HuH-7 (cell line): ENCODE measurements around the gene GOSR2.
"Not testable (repeated sequence)": the region's sequence is repeated elsewhere in the genome, so short reads cannot be mapped to it uniquely, and the experiment has no call there.

Experiments
- DNase-seq: peaks from one replicate; pipeline ENCODE4 v3.0.0; 2011; ENCODE audit warnings: low spot score

GOSR2 gene

GRCh38 chr17:46930051-46930450 is 7.1 kb downstream of the GOSR2 start:
- DNase-seq: no peak

DNA sequence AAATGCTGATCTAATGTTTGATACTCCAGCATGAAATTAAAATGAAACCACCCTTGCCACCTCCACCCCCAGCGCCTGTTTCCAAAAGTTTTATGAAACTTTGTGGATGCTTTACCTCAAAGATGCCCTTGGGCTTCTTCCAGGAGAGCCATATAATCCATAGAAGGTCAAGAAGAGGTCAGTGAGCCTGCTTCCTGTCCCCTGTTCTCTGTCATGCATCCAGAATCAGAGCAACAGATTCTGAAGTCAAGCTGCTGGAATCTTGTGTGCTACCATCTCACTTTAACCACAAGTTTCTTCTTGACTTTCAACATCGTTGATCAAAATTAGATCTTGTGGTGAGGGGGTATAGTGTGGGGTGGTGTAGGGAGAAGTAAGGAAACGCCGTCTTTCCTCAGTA is 8.6 kb downstream of the GOSR2 start:
- no peak for DNase-seq

- DNase-seq: no peak
Observed at GRCh38 chr17:46935658-46936266, 12.8 kb downstream of the GOSR2 start.

- DNase-seq: peak; percentile 90
Observed at GRCh38 chr17:46940692-46941404, 17.9 kb downstream of the GOSR2 start.

GRCh38 chr17:46942441-46943217 is 19.7 kb downstream of the GOSR2 start:
- peak; percentile 63 for DNase-seq

- DNase-seq: no peak
Observed at GRCh38 chr17:46943218-46943500, 20.2 kb downstream of the GOSR2 start.

DNA sequence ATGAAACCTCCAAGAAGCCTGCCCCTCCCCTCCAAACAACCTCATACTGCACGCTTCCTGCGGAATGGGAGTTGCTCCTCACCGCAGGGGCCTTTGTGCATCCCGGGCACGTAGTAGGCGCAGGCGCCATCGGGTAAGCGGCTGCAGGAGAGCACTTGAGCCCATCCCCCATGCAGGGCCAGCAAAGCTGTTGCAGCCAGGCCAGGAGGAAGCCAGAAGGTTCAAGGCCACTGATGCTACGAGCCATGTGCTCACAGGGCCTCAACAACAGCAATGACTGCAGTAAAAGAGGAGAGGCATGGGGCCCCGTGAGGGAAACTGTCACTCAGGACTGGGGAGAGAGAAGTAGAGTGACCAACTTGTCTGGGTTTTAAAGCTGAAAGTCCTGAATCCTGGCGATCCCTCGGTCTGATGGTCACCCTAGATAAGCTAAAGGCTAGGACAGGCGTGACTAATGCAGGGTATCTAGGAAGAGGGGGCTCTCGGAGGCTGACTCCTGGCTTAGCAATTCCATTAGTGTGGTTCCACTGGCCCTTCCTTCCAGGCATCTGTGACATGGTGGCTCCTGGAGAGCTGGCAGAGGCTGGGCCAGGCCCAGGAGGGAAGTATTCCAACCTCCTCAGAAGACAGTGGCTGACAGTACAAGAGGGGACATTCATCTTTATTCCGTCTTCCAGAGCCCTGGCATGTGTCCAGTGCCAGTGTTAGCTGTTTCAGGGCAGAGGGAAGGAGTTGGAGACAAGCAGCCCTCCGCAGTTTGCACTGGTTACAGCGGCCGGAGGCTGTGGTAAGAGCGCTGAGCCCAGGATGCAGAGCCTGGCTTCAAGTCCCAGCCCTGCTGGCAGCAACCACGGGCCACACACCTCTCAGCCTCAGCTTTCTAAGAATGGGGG is 20.8 kb downstream of the GOSR2 start:
- peak; percentile 47 for DNase-seq

- no peak for DNase-seq
Observed at GRCh38 chr17:46944931-46945330, 22.0 kb downstream of the GOSR2 start.

- DNase-seq: no peak
Observed at GRCh38 chr17:46947216-46947615, 24.3 kb downstream of the GOSR2 start.

- no peak for DNase-seq
Observed at GRCh38 chr17:46948544-46948943, 25.6 kb downstream of the GOSR2 start.

DNA sequence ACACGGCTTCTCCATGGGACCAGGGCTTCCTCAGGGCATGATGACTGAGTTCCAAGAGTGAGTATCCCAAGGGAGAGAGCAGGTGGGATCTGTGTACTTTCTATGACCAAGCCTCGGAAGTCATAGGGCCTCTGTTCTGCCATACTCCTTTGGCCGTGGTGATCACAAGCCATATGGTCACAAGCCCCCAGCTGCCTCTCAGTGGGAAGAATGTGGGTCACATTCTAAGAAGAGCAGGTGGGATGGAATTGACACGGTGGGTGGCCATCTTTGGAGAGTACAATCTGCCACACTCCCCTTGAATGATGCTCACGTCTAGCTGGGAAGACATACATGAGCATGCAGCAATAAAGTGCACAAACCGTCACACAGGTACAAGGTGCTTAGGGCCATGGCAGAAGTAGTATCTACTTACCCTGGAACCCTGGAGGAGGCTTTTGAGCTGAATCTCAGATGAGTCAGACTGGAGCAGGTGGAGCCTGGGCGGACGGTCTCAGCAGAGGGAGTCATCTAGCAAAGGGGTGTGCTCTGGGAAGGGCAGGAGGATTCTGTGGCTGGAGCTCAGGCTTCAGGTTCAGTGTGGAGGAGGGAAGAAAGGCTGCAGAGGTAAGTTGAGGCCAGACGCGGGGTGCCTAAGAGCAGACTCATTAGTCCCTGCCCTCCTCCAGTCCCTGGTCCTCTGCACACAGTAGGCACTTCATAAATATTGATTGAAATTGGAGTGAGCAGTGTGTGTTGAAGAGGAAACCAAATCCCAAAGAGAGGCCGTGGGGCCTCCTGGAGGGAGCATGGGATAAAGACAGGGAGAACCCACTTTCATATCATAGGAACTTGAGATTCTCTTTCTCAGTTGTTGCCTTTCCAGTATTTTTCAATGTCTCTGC is 26.6 kb downstream of the GOSR2 start:
- no peak for DNase-seq

GRCh38 chr17:46950342-46950996 is 27.5 kb downstream of the GOSR2 start:
- no peak for DNase-seq

DNA sequence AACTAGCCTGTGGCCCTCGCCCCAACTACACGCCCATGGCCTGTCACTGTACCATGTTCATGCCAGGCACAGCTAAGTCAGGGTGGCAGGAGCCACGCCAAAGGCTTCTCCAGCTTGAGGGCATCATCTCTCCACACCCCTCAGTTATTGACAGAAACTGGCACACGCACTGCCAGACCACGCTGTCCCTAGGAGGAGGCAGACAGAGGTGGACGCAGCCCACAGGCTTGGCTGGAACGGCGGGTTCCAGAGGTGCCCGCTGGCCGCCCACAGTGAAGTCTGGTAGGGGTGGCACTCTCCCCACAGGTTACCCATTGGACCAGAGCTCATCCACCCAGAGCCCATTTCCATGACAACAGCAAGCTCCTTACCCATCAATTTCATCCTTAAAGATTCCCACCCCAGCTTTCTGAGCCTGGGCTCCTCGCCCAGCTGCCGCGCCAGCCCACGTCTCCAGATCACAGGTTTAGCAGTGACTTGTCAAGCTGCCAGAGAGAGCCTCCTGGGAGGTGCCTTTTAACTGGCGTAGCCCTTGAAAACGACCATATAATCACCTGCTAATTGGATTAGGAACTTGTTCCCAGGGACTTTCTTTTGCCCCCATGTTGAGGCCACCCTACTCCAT is 28.1 kb downstream of the GOSR2 start:
- no peak for DNase-seq

DNA sequence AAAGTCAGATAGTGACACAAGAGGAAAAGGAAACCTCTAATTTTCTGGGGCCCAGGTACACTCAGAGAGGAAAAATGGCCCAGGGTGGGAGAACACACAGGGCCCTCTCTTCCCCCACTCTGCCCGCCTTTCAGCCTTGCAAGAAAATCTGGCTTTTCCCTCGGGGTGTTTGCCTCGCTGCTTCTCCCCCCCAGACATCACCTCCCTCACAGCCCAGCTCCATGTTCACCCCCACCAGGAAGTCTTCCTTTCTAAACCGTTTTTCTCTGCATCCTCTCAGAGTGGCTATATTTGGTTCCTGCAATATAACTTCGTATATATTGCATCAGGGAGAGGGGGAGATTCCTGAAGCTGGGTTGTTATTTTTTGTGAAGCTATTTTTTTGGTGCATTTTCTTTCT is 28.7 kb downstream of the GOSR2 start:
- no peak for DNase-seq

GRCh38 chr17:46952115-46952514 is 29.2 kb downstream of the GOSR2 start:
- no peak for DNase-seq

DNA sequence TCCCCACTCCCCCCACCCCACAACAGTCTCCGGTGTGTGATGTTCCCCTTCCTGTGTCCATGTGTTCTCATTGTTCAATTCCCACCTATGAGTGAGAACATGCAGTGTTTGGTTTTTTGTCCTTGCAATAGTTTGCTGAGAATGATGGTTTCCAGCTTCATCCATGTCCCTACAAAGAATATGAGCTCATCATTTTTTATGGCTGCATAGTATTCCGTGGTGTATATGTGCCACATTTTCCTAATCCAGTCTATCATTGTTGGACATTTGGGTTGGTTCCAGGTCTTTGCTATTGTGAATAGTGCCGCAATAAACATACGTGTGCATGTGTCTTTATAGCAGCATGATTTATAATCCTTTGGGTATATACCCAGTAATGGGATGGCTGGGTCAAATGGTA is 30.2 kb downstream of the GOSR2 start:
- not testable (repeated sequence) for DNase-seq

DNA sequence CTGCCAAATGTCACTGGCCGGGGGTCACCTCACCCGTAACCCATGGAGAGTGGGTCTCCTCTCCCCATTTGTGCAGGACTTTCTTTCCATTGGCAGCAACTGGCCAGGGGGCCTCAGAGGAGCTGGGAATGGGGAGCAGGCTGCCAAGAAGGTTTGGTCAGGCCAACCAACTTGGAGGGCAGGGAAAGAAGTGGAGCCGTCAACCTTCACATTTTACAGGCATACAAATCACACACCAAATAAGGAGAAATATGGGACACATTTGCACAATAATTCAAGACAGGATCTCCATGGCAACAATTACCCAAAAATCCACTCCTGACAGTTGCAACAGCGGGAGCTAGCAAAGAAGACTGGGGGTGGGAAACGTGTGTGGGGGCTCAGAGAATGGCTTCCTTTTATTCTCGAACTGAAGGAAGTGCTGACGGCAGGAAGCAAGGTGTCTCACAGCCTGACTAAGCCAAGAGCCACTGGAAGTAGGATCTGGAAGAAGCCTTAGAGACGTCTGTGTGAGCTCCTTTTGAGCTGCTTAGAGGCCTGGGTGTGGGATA is 35.2 kb downstream of the GOSR2 start:
- DNase-seq: no peak

DNA sequence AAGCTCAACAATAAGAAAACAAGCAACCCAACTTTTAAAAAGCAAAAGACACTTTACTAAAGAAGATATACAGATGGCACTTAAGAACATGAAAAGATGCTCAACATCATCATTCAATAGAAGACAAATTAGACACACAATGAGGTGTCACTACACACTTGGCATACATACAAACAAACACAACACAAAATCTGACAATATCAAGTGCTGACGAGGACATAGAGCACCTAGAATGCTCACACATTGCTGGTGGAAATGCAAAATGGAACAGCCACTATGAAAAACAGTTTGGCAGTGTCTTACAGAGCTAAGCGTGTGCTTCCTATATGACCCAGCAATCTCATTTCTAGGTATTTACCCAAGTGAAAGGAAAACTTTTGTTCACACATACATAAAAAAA is 37.2 kb downstream of the GOSR2 start:
- DNase-seq: no peak

GRCh38 chr17:46962374-46962790 is 39.4 kb downstream of the GOSR2 start:
- DNase-seq: no peak

DNA sequence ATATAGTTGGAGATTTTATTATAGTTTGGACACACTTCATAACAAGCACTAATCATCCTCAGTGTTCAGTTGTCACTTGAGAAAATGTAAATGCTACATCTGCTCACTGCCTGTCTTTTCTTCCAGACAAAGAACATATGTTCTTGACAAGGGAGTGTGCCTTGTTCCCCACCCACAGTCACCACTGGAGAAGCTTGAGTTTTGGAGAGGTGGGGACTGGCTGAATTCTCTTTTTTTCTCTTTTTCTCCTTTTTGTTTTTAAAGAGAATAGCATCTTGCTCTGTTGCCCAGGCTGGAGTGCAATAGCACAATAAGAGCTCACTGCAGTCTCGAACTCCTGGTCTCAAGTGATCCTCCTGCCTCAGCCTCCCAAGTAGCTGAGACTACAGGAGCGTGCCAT is 40.6 kb downstream of the GOSR2 start:
- DNase-seq: no peak
